Mammary microvascular endothelial cell (primary cell): ENCODE results near the gene GRB7. TPM values are rescaled to one million over a fixed set of nuclear protein-coding genes. Genes with fewer than 3 reads are reported as not detected.

Experiments
- total RNA-seq: library from RNA; depleted of rRNA; stranded (reverse); fragments of >200 nt; gene quantifications from 2 replicates; pipeline ENCODE4 v1.2.3, GENCODE V29; 2015

GRB7 gene
- total RNA-seq = 0.27 and 0.30 TPM in 2 replicates

GRCh38 chr17:39737760-39738567, at the start of gene GRB7:
TSS of gene GRB7 (plus strand) at chr17:39737938. CDS start at chr17:39742302, 4,364 bp downstream.

GRCh38 chr17:39699818-39700147, 38.0 kb upstream of the GRB7 start, which contains the start of gene ERBB2:
TSS of gene ERBB2 (plus strand) at chr17:39700064. CDS start at chr17:39700239, 175 bp downstream.

GRCh38 chr17:39730095-39730921, 7.4 kb upstream of the GRB7 start, which contains the start of gene MIEN1:
TSS of gene MIEN1 (minus strand) at chr17:39730532. CDS start at chr17:39730495, 37 bp downstream.

Other genes with a start within 250 kb of the GRB7 start
- not detected in 2 replicates for gene NEUROD2, start 130.0 kb upstream of the GRB7 start, total RNA-seq
- not detected in 2 replicates for gene PPP1R1B, start 111.0 kb upstream of the GRB7 start, total RNA-seq
- gene STARD3, start 100.8 kb upstream of the GRB7 start, total RNA-seq = 25.6 and 34.7 TPM in 2 replicates
- 0.15 TPM in 1 of 2 replicates, not detected in the other for gene TCAP, start 72.6 kb upstream of the GRB7 start, total RNA-seq
- gene PNMT, start 69.5 kb upstream of the GRB7 start, total RNA-seq = 0.20 TPM in 1 of 2 replicates, not detected in the other
- 3.0 and 3.1 TPM in 2 replicates for gene PGAP3, start 49.9 kb upstream of the GRB7 start, total RNA-seq
- 12.5 and 13.5 TPM in 2 replicates for gene ERBB2, start 37.9 kb upstream of the GRB7 start, total RNA-seq
- 77.2 and 85.3 TPM in 2 replicates for gene MIEN1, start 7.4 kb upstream of the GRB7 start, total RNA-seq
- gene IKZF3, start 126.4 kb downstream of the GRB7 start, total RNA-seq = not detected in 2 replicates
- gene ZPBP2, start 130.3 kb downstream of the GRB7 start, total RNA-seq = not detected in 2 replicates
- gene GSDMB, start 180.7 kb downstream of the GRB7 start, total RNA-seq = 0.53 and 1.8 TPM in 2 replicates
- 15.5 and 19.0 TPM in 2 replicates for gene ORMDL3, start 189.7 kb downstream of the GRB7 start, total RNA-seq
- not detected in 2 replicates for gene LRRC3C, start 189.8 kb downstream of the GRB7 start, total RNA-seq
- gene GSDMA, start 225.1 kb downstream of the GRB7 start, total RNA-seq = not detected in 2 replicates
- 144 and 176 TPM in 2 replicates for gene PSMD3, start 242.9 kb downstream of the GRB7 start, total RNA-seq